ENCODE data around the gene TMEM244.
"Not testable (repeated sequence)": the region's sequence is repeated elsewhere in the genome, so short reads cannot be mapped to it uniquely, and the experiment has no call there.

The TMEM244 gene

GRCh38 chr6:129860908-129861665 is at the start of gene TMEM244:
Gene TMEM244 (minus strand): TSS chr6:129861315. CDS start chr6:129861188, 127 bp downstream.
- no peak for DNase-seq

GRCh38 chr6:129908858-129909257 is 47.7 kb upstream of the TMEM244 start:
- DNase-seq, result no peak

- DNase-seq, result peak; percentile 20 to 29
These were observed 47.2 kb upstream of the TMEM244 start for GRCh38 chr6:129908356-129908755.

GRCh38 chr6:129906515-129907077 is 45.5 kb upstream of the TMEM244 start:
- DNase-seq, result no peak

- no peak for DNase-seq
These were observed 42.0 kb upstream of the TMEM244 start for GRCh38 chr6:129903082-129903481.

- no peak for DNase-seq
These were observed 41.6 kb upstream of the TMEM244 start for GRCh38 chr6:129902681-129903080.

GRCh38 chr6:129901910-129902309 is 40.8 kb upstream of the TMEM244 start:
- DNase-seq, result no peak

GRCh38 chr6:129895692-129896091 is 34.6 kb upstream of the TMEM244 start:
- DNase-seq, result peak; percentile 33 to 62

- peak; percentile 39 to 40 for DNase-seq
These were observed 33.8 kb upstream of the TMEM244 start for GRCh38 chr6:129894921-129895320.

- DNase-seq, result peak; percentile 39 to 60
These were observed 32.5 kb upstream of the TMEM244 start for GRCh38 chr6:129893640-129894039.

- no peak for DNase-seq
These were observed 29.6 kb upstream of the TMEM244 start for GRCh38 chr6:129890701-129891100.

GRCh38 chr6:129890164-129890563 is 29.0 kb upstream of the TMEM244 start:
- DNase-seq, result no peak

GRCh38 chr6:129889580-129889979 is 28.5 kb upstream of the TMEM244 start:
- peak; percentile 71 to 72 for DNase-seq

- DNase-seq, result no peak
These were observed 25.5 kb upstream of the TMEM244 start for GRCh38 chr6:129886401-129887155.

- DNase-seq, result no peak
These were observed 23.1 kb upstream of the TMEM244 start for GRCh38 chr6:129884211-129884610.

- peak; percentile 62 to 72 for DNase-seq
These were observed 21.5 kb upstream of the TMEM244 start for GRCh38 chr6:129882510-129883023.

GRCh38 chr6:129877894-129878293 is 16.8 kb upstream of the TMEM244 start:
- not testable (repeated sequence) for DNase-seq

- DNase-seq, result peak; percentile 54 to 60
These were observed 14.8 kb upstream of the TMEM244 start for GRCh38 chr6:129875610-129876520.

GRCh38 chr6:129874837-129875236 is 13.7 kb upstream of the TMEM244 start:
- DNase-seq, result no peak

- no peak for DNase-seq
These were observed 11.5 kb upstream of the TMEM244 start for GRCh38 chr6:129872586-129872985.

GRCh38 chr6:129871221-129871620 is 10.1 kb upstream of the TMEM244 start:
- DNase-seq, result no peak

- DNase-seq, result no peak
These were observed 6.3 kb upstream of the TMEM244 start for GRCh38 chr6:129867403-129867802.
